Fibroblast of lung (primary cell): ENCODE measurements around the gene MOB4. TPM values are rescaled to one million over a fixed set of nuclear protein-coding genes. Genes with fewer than 3 reads are reported as not detected.

ENCODE experiments used
- DNase-seq, 2 donors: peaks; one replicate each; pipeline versions ENCODE4 v3.0.0 to v3.0.0-alpha.2; 2010; ENCODE audit warnings: low read depth in 2 of 2
- H2AFZ ChIP-seq: 2 replicates; pipeline ENCODE4 v1.5.1; 2012; ENCODE audit warnings: low read length, control low read depth, inconsistent platforms
- H3K27ac ChIP-seq: 2 replicates; pipeline ENCODE4 v1.5.1; 2011; ENCODE audit warnings: low read length, control low read depth; ENCODE audit not compliant: insufficient read depth
- H3K27me3 ChIP-seq: 2 replicates; pipeline ENCODE4 v1.5.1; 2011; ENCODE audit warnings: mild to moderate bottlenecking, low read length; ENCODE audit not compliant: control insufficient read depth, insufficient read depth
- H3K36me3 ChIP-seq: 2 replicates; pipeline ENCODE4 v1.5.1; 2011; ENCODE audit warnings: low read length; ENCODE audit not compliant: control insufficient read depth, insufficient read depth
- H3K4me1 ChIP-seq: 2 replicates; pipeline ENCODE4 v1.5.1; 2011; ENCODE audit warnings: low read length; ENCODE audit not compliant: control insufficient read depth, insufficient read depth; ENCODE audit errors: extremely low read depth
- H3K4me2 ChIP-seq: 2 replicates; pipeline ENCODE4 v1.5.1; 2011; ENCODE audit warnings: low read length, control low read depth; ENCODE audit not compliant: insufficient read depth; ENCODE audit errors: extremely low read depth
- H3K4me3 ChIP-seq, 4 experiments: fragments of 200-600 bp in 1 of 4; sonication (generic) in 1 of 4; replicated peaks in 1 of 4; 2 replicates each; pipeline ENCODE4 v1.5.1; 2011 to 2016; ENCODE audit warnings: low read length in 4 of 4, low read depth in 3 of 4, mild to moderate bottlenecking in 3 of 4, control low read depth in 2 of 4, inconsistent platforms in 1 of 4, mixed read lengths in 1 of 4; ENCODE audit not compliant: insufficient read depth in 1 of 4; ENCODE audit errors: control extremely low read depth in 1 of 4
- H3K79me2 ChIP-seq: 2 replicates; pipeline ENCODE4 v1.5.1; 2012; ENCODE audit warnings: mild to moderate bottlenecking, low read length, inconsistent platforms; ENCODE audit not compliant: control insufficient read depth, insufficient read depth
- H3K9ac ChIP-seq: 2 replicates; pipeline ENCODE4 v1.5.1; 2011; ENCODE audit warnings: mild to moderate bottlenecking, low read length, control low read depth; ENCODE audit not compliant: insufficient read depth
- H3K9me3 ChIP-seq: 2 replicates; pipeline ENCODE4 v1.5.1; 2012; ENCODE audit warnings: low read depth, low read length; ENCODE audit not compliant: control insufficient read depth, insufficient read depth
- H4K20me1 ChIP-seq: 2 replicates; pipeline ENCODE4 v1.5.1; 2011; ENCODE audit warnings: low read length; ENCODE audit not compliant: control insufficient read depth, insufficient read depth; ENCODE audit errors: extremely low read depth
- CTCF ChIP-seq, 2 donors: IDR thresholded peaks in 1 of 2; conservative IDR thresholded peaks in 1 of 2; 1 replicate in 1 of 2; 2 replicates in 1 of 2; pipeline ENCODE4 v1.5.1; 2011 to 2012; ENCODE audit warnings: low read length in 2 of 2, control low read depth in 1 of 2, inconsistent platforms in 1 of 2, low read depth in 1 of 2, mild to moderate bottlenecking in 1 of 2
- EZH2 ChIP-seq: IDR thresholded peaks from 2 replicates; pipeline ENCODE4 v1.5.1; 2012; ENCODE audit warnings: low read length, control low read depth, mild to moderate bottlenecking; ENCODE audit errors: missing control alignments
- polyA plus RNA-seq, 2 donors: library from polyadenylated mRNA; depleted of rRNA in 1 of 2; stranded (reverse) in 1 of 2; unstranded in 1 of 2; fragments of >200 nt; gene quantifications; 2 replicates each; pipeline ENCODE4 v1.2.1, GENCODE V29; 2011 to 2012; ENCODE audit warnings: missing spikeins in 1 of 2
- total RNA-seq: library from RNA; depleted of rRNA; stranded (reverse); fragments of >200 nt; gene quantifications from 2 replicates; pipeline ENCODE4 v1.2.1, GENCODE V29; 2014

The MOB4 gene
- total and polyA plus RNA-seq, 2 donors (not counting 1 experiment from before 2014, with no cell fraction given): 26.6 to 70.5 TPM

GRCh38 chr2:197598450-197598849, 82.6 kb downstream of the MOB4 start:
- Histone ChIP-seq H3K79me2 (no peaks in the 10 kb centered on the region), H3K4me1 (no peaks in the 10 kb centered on the region), H4K20me1 (no peaks in the 10 kb centered on the region), H3K36me3 (no peaks in the 10 kb centered on the region), H2AFZ (no peak overlapping the region), H3K9me3 (no peaks in the 10 kb centered on the region), H3K27ac (no peak overlapping the region), H3K9ac (no peak overlapping the region), H3K4me2 (no peak overlapping the region), H3K4me3 (no peak overlapping the region), H3K27me3 (no peaks in the 10 kb centered on the region)
- no peak for DNase-seq
- TF ChIP-seq CTCF (conservative IDR thresholded peaks at IDR 0.05 in 1 of 2, IDR thresholded peaks at IDR 0.05 in 1 of 2; ENCODE audit: low read depth in 1 of 2, low read length in 2 of 2): no peak

GRCh38 chr2:197599285-197599965, 83.6 kb downstream of the MOB4 start:
- H2AFZ ChIP-seq: no peak overlapping the region
- no peaks in the 10 kb centered on the region for H3K36me3 ChIP-seq
- DNase-seq: peak; percentile 16 to 57
- no peaks in the 10 kb centered on the region for H3K79me2 ChIP-seq
- no peaks in the 10 kb centered on the region for H3K9me3 ChIP-seq
- no peak overlapping the region for H3K4me2 ChIP-seq
- H3K27ac ChIP-seq: no peak overlapping the region
- no peaks in the 10 kb centered on the region for H3K4me1 ChIP-seq
- no peaks in the 10 kb centered on the region for H3K27me3 ChIP-seq
- H4K20me1 ChIP-seq: no peaks in the 10 kb centered on the region
- no peak overlapping the region for H3K9ac ChIP-seq
- no peak overlapping the region for H3K4me3 ChIP-seq
- no peak for TF ChIP-seq EZH2
- TF ChIP-seq CTCF (conservative IDR thresholded peaks at IDR 0.05 in 1 of 2, IDR thresholded peaks at IDR 0.05 in 1 of 2; ENCODE audit: low read depth in 1 of 2, low read length in 2 of 2): peak; percentile 49 to 51

GRCh38 chr2:197600306-197600705, 84.4 kb downstream of the MOB4 start:
- H4K20me1 ChIP-seq: no peaks in the 10 kb centered on the region
- no peaks in the 10 kb centered on the region for H3K4me1 ChIP-seq
- H3K9ac ChIP-seq: no peak overlapping the region
- no peaks in the 10 kb centered on the region for H3K27me3 ChIP-seq
- TF ChIP-seq CTCF (conservative IDR thresholded peaks at IDR 0.05 in 1 of 2, IDR thresholded peaks at IDR 0.05 in 1 of 2; ENCODE audit: low read depth in 1 of 2, low read length in 2 of 2) (no peak), EZH2 (no peak)
- no peak overlapping the region for H3K4me2 ChIP-seq
- H3K79me2 ChIP-seq: no peaks in the 10 kb centered on the region
- no peak for DNase-seq
- H2AFZ ChIP-seq: no peak overlapping the region
- H3K9me3 ChIP-seq: no peaks in the 10 kb centered on the region
- H3K36me3 ChIP-seq: no peaks in the 10 kb centered on the region
- H3K27ac ChIP-seq: no peak overlapping the region
- H3K4me3 ChIP-seq: no peak overlapping the region
